HFF-Myc (cell line): ENCODE data around the gene CACTIN.

Source experiments
- DNase-seq: peaks from one replicate; pipeline ENCODE4 v3.0.0-alpha.2; 2011; ENCODE audit warnings: low read depth; ENCODE audit errors: extremely low read depth
- H3K4me3 ChIP-seq: replicated peaks from 2 replicates; pipeline ENCODE4 v1.5.1; 2011; ENCODE audit warnings: low read depth, mild to moderate bottlenecking, control low read depth, low read length
- TF ChIP-seq, protein P1 (sequence below): IDR thresholded peaks from 2 replicates; pipeline ENCODE4 v1.5.1; 2012; ENCODE audit warnings: mild to moderate bottlenecking, low read depth, low read length, control low read depth; ENCODE audit errors: missing control alignments

Gene CACTIN

DNA sequence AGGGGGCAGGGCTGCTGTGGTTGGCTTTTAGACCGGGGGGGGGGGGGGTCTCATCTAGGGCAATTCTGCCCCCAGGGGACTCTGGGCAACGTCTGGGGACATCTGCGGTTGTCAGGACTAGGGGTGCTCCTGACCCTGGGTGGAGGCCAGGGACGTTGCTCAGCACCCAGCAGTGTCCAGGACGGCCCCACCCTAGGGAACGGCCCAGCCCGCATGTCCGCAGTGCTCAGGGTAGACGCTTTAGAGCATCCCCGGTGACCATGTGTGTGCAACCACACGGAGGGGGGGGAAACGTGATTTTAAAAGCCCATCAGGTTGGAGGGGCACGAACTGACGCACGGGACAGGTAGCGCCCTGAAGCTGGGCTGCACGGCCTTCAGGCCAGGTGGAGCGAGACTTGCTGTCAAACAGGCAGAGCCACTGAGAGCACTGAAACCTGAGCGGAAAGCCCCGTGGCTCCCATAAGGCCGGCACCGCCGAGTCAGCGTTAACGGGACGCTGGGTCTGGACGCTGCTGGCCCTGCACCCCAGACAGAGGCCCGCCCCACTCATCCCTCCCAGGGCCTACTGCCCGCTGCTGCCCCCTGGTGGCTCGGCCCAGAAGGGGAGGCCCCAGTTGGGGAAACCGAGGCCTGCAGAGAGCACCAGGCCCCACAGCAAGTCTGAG is 8.3 kb downstream of the CACTIN start:
- no peak overlapping the region for H3K4me3 ChIP-seq
- DNase-seq, result no peak
- TF ChIP-seq, protein P1, sequence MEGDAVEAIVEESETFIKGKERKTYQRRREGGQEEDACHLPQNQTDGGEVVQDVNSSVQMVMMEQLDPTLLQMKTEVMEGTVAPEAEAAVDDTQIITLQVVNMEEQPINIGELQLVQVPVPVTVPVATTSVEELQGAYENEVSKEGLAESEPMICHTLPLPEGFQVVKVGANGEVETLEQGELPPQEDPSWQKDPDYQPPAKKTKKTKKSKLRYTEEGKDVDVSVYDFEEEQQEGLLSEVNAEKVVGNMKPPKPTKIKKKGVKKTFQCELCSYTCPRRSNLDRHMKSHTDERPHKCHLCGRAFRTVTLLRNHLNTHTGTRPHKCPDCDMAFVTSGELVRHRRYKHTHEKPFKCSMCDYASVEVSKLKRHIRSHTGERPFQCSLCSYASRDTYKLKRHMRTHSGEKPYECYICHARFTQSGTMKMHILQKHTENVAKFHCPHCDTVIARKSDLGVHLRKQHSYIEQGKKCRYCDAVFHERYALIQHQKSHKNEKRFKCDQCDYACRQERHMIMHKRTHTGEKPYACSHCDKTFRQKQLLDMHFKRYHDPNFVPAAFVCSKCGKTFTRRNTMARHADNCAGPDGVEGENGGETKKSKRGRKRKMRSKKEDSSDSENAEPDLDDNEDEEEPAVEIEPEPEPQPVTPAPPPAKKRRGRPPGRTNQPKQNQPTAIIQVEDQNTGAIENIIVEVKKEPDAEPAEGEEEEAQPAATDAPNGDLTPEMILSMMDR, result peak; percentile 88

DNA sequence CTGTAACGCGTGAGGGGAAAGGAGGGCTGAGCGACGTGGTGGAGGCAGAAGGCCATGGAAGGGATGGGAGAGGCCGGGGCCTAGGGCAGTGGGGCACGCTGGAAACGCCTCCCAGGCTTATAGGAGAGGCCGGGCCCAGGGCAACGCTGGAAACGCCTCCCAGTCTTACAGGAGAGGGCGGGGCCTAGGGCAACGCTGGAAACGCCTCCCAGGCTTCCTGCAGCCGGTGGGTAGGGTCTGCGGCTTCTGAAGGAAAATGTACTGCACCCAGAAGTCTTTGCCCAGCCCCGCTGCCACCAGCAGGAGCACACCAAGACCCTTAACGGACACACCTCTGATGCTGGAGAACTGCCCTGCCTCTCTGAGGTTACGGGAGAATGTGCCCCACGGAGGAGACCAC is 9.1 kb downstream of the CACTIN start:
- no peak for DNase-seq
- no peak overlapping the region for H3K4me3 ChIP-seq
- TF ChIP-seq, protein P1, result no peak

DNA sequence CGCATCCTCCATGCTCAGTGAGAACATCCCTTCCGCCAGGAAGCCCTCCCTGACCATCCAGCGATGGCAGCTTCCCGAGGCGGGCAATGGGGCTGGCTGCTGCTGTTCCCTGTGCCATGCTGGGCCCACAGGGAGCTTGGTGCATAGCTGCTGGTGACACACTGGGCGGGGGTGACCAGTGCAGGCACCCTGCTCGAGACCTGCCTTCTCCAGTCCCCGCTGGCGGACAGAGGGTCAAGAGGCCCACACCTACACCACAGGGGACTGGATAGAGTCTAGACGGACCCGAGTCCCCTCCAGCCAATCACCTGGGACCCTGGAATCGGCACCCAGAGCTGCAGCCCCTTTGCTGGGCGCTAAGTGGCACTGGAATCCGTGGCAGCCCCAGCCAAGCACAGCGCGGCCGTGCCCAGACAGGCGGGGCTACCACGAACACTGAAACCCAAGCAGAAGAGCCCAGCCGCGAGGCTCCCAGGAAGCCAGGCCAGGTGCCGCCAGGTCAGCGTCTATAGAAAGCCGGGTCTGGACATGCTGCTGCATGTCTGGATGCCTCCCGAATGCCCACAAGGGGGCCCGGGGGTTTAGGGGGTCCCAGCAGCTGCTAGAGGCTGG is 11.0 kb downstream of the CACTIN start:
- TF ChIP-seq, protein P1, result no peak
- H3K4me3 ChIP-seq, result no peak overlapping the region
- DNase-seq, result no peak

DNA sequence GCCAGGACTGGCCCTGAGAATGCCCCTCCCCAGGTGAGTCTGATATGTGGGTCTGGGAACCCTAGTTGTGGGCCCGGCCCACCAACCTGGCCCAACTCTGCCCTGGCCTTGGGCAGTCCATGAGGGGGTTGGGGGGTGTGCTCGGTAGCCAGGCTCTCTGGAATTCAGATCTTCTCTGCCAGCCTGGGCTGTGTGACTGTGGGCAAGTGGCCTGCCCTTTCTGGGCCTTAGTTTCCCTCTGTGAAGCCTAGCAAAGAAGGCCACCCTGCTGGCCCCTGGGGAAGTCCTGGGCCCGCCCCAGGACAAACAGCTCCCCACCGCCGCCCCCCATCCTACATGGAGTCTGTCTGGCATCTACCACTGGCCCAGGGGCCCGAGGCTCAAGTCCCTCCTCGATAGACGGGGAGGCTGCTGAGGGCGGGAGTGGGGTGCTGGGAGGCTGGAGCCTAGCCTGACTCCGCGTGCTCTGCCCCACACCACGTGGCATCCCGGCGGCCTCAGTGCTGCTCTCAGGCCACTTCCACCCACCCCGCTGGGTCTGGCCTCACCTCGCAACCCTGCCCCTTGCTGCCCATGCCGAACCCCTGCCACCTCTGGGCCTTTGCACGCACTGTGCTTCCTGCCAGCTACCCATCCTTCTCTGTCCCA is 11.6 kb downstream of the CACTIN start:
- TF ChIP-seq, protein P1, result no peak
- DNase-seq, result no peak
- no peak overlapping the region for H3K4me3 ChIP-seq

DNA sequence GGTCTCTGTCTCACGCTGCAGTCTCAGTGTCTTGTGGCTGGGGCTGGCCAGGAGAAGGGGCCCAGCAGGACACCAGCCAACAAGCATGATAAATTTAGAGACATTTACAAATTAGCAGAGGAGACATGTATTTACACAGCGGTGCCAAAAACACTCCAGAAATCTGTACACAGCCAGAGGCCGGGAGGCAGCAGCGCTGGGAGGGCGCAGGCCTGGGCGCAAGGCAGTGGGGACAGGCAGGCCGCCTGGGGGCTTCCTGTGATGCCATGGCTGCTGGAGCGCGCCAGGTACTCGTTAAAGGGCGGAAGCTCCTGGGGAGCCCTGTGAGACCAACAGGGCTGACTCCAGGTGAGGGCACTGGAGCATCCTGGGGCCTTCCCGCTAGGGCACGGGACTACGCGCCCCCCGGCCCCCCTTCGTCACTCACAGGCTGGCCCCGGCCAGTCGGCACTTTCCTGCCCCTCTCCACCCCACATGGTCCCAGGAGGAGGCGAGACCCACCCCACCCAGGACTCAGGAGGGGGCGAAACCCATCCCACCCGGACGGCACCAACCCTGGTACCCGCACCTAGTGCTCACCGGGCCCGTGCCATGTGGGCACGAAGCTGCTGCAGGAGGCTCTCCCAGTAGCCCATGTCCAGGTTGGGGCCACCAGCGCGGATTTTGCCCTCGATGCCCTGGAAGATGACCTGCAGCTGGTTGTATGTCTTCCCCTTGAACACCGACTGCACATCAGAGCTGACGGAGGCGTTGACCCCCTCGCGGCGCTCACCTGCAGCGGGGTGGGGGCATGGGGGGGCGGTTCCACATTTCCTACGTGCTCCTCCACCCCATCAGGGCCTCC is 12.6 kb downstream of the CACTIN start:
- DNase-seq, result no peak
- TF ChIP-seq, protein P1, result no peak
- H3K4me3 ChIP-seq, result no peak overlapping the region

DNA sequence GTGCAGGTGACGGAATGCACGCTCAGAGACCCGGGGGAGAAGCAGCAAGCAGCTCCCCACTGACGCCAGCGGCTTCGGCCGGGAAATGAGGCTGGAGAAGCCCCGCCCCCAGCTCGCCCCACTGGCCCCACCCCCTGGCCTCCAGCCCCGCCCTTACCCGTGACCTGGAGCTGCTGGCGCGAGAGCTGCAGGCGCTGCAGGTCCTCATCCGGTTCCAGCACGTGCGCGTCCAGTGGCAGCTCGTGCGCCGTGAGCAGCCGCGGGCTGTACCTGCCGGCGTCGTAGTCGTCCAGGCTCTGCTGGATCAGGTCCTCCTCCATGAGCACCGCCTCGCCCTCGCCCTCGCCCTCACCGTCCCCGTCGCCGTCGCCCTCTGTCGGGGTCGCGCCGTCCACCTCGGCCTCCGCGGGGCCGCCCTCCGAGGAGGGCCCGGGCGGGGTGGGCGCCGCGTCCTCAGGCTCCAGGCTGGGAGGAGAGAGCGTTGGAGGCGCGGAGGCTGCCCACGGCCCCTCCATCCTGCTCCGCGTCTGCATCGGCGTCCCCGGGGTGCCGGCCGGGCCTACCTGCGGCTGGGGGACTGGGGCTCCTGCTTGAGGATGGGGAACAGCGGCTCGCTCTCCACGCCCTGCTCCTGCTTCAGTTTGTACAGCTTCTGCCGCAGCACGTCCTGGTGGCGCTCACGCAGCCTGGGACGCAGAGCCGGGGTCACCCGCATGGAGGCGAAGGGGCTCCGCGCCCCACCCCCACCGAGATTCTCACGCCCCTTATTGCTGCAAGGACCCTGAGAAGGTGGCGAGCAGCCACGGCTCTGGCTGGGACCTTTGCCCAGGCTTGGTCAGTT is 13.5 kb downstream of the CACTIN start:
- TF ChIP-seq, protein P1, result no peak
- no peak overlapping the region for H3K4me3 ChIP-seq
- DNase-seq, result no peak
